Activated CD8-positive, alpha-beta memory T cell treated with anti-CD3 and anti-CD28 coated beads for 1 hour (primary cell): ENCODE measurements around the gene P2RY1.

Experiments
- DNase-seq, 2 donors: peaks; one replicate each; pipeline ENCODE4 v3.0.0-alpha.2; 2020; ENCODE audit warnings: low read depth in 1 of 2; ENCODE audit errors: extremely low read depth in 1 of 2

P2RY1 gene

GRCh38 chr3:152834776-152835600 is at the start of gene P2RY1:
Gene P2RY1 (plus strand): TSS chr3:152835131. CDS start chr3:152835783, 652 bp downstream.
- no peak for DNase-seq

GRCh38 chr3:152786977-152787681 is 47.8 kb upstream of the P2RY1 start:
- DNase-seq: no peak

DNA sequence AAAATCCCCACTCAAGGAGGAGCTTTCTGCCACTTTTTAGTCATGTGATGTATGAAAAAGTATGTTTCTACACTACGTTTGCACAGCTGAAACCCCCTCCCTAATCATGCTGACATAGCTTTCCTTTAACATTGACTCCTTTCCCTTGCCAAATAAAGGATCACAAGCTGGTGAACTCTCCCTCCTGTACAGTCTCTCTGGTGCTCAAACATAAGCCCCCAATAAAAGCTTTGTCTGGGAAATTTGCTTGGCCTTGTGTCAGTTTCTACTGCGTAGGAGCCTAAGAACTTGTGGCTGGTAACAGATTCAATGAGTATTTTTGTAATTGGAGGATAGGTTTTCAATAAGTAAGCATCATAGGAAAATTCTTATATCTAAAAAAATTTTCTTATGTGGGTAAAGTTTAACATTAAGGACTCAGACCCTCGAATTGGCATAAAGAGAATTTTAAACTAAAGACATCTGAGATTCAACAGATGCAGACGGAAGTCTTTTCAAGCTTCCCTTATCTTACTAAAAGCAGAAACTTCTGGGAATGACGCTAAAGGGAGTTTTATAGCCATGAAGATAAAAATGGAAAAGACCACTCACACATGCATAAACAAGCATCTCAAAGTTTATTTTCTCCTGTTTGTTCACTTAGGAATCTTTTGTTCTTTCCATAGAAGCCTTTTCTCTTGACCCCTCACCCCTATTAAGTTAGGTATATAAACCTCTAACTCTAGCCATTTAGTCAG is 44.1 kb upstream of the P2RY1 start:
- DNase-seq: no peak

DNA sequence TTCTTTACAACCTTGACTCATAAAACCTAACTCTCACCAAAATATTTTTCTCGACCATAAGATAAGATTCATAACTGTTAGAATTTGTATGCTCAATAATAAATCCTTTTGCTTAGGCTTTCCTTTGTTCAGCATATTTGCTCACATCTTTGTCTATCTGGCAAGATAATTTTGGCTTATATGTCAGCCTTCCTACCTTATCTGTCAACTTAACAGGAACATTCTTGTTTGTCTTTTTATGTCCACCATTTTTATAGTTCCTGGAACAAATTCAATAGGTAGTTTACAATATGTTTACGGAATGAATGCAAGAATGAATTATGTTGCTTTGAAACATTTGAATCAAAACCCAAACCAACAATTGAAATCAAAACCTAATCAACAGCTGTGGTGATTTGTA is 41.0 kb upstream of the P2RY1 start:
- DNase-seq: no peak

- DNase-seq: no peak
Measured at GRCh38 chr3:152797751-152798432, 37.0 kb upstream of the P2RY1 start.

- DNase-seq: no peak
Measured at GRCh38 chr3:152811974-152812760, 22.8 kb upstream of the P2RY1 start.

DNA sequence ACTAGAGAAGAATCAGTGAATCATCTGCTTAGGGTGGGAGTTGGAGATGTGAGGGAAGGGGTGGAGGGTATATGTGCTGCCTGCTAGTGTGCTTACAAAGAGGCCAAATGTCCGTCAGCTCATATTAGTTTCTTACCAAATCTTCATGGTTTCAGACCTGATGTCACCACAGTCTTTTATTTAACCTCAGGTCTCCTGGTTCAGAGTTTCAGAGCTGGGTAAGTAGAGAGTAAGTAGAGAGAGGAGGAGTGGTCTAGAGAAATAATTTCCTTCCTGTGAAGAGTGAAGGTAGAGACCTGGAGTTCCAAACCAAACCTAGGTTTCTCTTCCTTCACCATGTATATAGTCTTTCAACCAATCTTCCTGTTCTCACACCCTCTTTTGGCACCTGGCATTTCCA is 17.5 kb upstream of the P2RY1 start:
- DNase-seq: no peak

DNA sequence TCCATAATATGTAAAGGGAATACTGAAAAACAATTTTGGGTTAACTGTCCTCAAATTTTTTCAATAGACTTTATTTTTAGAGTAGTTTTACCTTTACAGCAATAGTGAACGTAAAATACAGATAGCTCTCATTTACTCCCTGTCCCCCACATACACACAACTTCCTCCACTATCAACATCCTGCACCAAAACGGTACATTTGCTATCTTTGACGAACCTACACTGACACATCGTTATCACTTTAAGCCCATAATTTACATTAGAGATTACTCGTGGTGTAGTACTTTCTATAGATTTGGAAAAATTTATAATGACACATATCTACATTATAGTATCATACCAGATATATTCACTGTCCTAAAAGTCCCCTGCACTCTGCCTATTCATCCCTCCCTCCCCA is 16.9 kb upstream of the P2RY1 start:
- DNase-seq: no peak

- no peak for DNase-seq
Measured at GRCh38 chr3:152823173-152823572, 11.8 kb upstream of the P2RY1 start.

- no peak for DNase-seq
Measured at GRCh38 chr3:152823781-152824180, 11.2 kb upstream of the P2RY1 start.

DNA sequence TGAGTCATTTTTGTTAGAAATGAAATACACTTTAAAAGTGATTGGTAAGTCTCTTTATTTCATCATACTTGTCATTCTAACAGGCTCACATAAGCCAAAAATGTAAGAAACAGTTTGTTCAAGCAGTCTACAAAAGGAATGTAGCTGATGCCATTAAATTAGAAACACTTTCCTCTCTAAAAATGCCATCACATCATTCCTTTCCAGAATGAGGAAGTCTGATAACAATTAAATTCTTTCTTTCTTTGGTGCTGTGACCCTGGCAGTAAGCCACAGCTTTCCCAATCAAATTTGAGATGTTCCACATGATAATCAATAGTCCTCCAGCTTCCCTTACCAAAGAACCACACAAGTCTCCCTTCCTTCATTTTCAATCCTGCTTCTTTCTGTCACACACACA is 9.4 kb upstream of the P2RY1 start:
- no peak for DNase-seq

- DNase-seq: no peak
Measured at GRCh38 chr3:152826476-152826875, 8.5 kb upstream of the P2RY1 start.

DNA sequence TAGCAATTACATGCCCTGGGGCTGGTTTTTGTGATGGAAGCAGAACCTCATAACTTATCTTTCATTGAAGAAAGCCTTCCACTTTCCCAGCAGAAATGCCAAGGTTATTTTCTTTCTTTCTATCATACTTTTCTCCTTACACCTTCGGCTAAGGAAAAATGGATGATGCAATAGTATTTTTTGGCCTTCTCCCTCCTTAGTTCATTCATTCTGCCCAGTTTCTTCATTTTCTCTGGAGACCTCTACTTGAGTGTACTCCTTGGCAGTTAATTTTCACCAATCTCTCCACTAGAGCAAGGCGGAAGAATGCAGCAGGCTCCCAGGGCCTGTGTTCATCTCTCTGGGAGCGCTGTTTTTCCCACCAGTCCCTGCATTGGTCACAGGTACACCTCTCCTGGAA is 7.6 kb upstream of the P2RY1 start:
- no peak for DNase-seq

GRCh38 chr3:152828075-152828840 is 6.7 kb upstream of the P2RY1 start:
- no peak for DNase-seq

GRCh38 chr3:152830245-152830644 is 4.7 kb upstream of the P2RY1 start:
- no peak for DNase-seq

DNA sequence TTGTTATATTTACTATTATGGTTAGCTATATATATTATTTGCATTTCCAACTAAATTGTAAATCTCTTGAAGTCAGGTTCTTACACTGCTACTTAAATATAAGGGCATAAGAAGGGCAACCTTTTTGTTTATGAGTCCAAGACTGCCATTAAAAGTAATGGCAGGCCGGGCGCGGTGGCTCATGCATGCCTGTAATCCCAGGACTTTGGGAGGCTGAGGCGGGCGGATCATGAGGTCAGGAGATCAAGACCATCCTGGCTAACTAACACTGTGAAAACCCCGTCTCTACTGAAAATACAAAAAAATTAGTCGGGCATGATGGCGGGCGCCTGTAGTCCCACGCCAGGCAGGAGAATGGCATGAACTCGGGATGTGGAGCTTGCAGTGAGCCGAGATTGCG is 2.9 kb upstream of the P2RY1 start:
- DNase-seq: no peak

- no peak for DNase-seq
Measured at GRCh38 chr3:152833089-152833488, 1.8 kb upstream of the P2RY1 start.

- no peak for DNase-seq
Measured at GRCh38 chr3:152834191-152834775, 648 bp upstream of the P2RY1 start.

DNA sequence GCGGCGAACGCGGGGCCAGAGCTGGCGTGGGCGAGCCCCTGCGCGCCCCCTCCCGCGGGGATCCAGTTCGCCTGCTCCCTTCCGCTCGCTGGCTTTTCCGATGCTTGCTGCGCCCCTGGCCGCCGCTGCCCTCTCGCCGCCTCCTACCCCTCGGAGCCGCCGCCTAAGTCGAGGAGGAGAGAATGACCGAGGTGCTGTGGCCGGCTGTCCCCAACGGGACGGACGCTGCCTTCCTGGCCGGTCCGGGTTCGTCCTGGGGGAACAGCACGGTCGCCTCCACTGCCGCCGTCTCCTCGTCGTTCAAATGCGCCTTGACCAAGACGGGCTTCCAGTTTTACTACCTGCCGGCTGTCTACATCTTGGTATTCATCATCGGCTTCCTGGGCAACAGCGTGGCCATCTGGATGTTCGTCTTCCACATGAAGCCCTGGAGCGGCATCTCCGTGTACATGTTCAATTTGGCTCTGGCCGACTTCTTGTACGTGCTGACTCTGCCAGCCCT is 721 bp downstream of the P2RY1 start:
- DNase-seq: no peak
